ENCODE measurements around the gene TOX2. TPM values are rescaled to one million over a fixed set of nuclear protein-coding genes. Genes with fewer than 3 reads are reported as not detected.

Gene TOX2
- total RNA-seq, 1 donor from 2014 or later, result 5.0 TPM

GRCh38 chr20:44001667-44002596 is 87.3 kb downstream of the TOX2 start:
- TF ChIP-seq CTCF (IDR thresholded peaks at IDR 0.05; ENCODE audit: unreplicated experiment), result no peak
- Mint-ChIP-seq H3K27ac (ENCODE audit: unreplicated experiment) (no peak overlapping the region), H3K36me3 (ENCODE audit: low read depth, unreplicated experiment) (no peaks in the 10 kb centered on the region), H3K4me3 (ENCODE audit: unreplicated experiment) (no peak overlapping the region), H3K27me3 (ENCODE audit: unreplicated experiment) (peaks cover 1% of the 10 kb centered on the region), H3K9me3 (ENCODE audit: unreplicated experiment) (no peaks in the 10 kb centered on the region), H3K4me1 (ENCODE audit: unreplicated experiment) (no peaks in the 10 kb centered on the region)
- no peak for DNase-seq (ENCODE audit: low spot score)

GRCh38 chr20:44002861-44003260 is 88.2 kb downstream of the TOX2 start:
- H3K27ac Mint-ChIP-seq (ENCODE audit: unreplicated experiment), result no peak overlapping the region
- H3K4me3 Mint-ChIP-seq (ENCODE audit: unreplicated experiment), result no peak overlapping the region
- no peak for DNase-seq (ENCODE audit: low spot score)
- no peaks in the 10 kb centered on the region for H3K9me3 Mint-ChIP-seq (ENCODE audit: unreplicated experiment)
- H3K36me3 Mint-ChIP-seq (ENCODE audit: low read depth, unreplicated experiment), result no peaks in the 10 kb centered on the region
- no peaks in the 10 kb centered on the region for H3K4me1 Mint-ChIP-seq (ENCODE audit: unreplicated experiment)
- TF ChIP-seq CTCF (IDR thresholded peaks at IDR 0.05; ENCODE audit: unreplicated experiment), result no peak
- H3K27me3 Mint-ChIP-seq (ENCODE audit: unreplicated experiment), result peaks cover 1% of the 10 kb centered on the region

- Mint-ChIP-seq H3K27me3 (ENCODE audit: unreplicated experiment) (peaks cover 4% of the 10 kb centered on the region), H3K4me3 (ENCODE audit: unreplicated experiment) (no peak overlapping the region), H3K36me3 (ENCODE audit: low read depth, unreplicated experiment) (no peaks in the 10 kb centered on the region), H3K27ac (ENCODE audit: unreplicated experiment) (no peak overlapping the region), H3K4me1 (ENCODE audit: unreplicated experiment) (no peaks in the 10 kb centered on the region), H3K9me3 (ENCODE audit: unreplicated experiment) (no peaks in the 10 kb centered on the region)
- TF ChIP-seq CTCF (IDR thresholded peaks at IDR 0.05; ENCODE audit: unreplicated experiment), result no peak
- no peak for DNase-seq (ENCODE audit: low spot score)
Measured at GRCh38 chr20:44003609-44004008, 89.0 kb downstream of the TOX2 start.

- Mint-ChIP-seq H3K9me3 (ENCODE audit: unreplicated experiment) (no peaks in the 10 kb centered on the region), H3K36me3 (ENCODE audit: low read depth, unreplicated experiment) (no peaks in the 10 kb centered on the region), H3K4me1 (ENCODE audit: unreplicated experiment) (no peaks in the 10 kb centered on the region)
Measured at GRCh38 chr20:44004306-44004915, 89.8 kb downstream of the TOX2 start.

More at GRCh38 chr20:44004306-44004915, 89.8 kb downstream of the TOX2 start:
- peaks cover 4% of the 10 kb centered on the region for H3K27me3 Mint-ChIP-seq (ENCODE audit: unreplicated experiment)
- DNase-seq (ENCODE audit: low spot score), result no peak
- H3K27ac Mint-ChIP-seq (ENCODE audit: unreplicated experiment), result no peak overlapping the region
- TF ChIP-seq CTCF (IDR thresholded peaks at IDR 0.05; ENCODE audit: unreplicated experiment), result no peak
- no peak overlapping the region for H3K4me3 Mint-ChIP-seq (ENCODE audit: unreplicated experiment)

All from endothelial cell (in vitro differentiated cells).